Activated CD4-positive, alpha-beta T cell treated with anti-CD3 and anti-CD28 coated beads for 24 hours (primary cell): ENCODE measurements around the gene GRID1.
"Not testable (repeated sequence)": the region's sequence is repeated elsewhere in the genome, so short reads cannot be mapped to it uniquely, and the experiment has no call there.

Source experiments
- DNase-seq, 2 donors: peaks; one replicate each; pipeline ENCODE4 v3.0.0-alpha.2; 2020; ENCODE audit warnings: low read depth in 2 of 2

GRID1 gene

DNA sequence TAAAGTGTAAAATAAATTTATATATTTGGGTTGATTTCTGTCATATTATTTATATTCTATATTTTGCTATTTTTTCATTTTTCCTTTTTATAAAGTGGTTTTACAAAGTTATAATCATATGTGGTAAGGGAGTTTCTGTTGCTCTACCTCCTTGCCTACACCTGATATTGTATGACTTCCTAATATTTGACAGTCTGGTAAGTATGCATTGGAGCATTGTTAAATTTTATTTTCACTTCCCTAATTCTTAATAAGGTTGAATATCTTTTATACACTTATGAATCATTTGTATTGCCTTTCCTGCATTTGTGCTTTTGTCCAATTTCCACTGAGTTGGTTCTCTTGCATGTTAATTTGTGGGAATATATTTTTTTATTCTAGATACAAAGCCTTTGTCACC, 492.4 kb downstream of the GRID1 start:
- no peak for DNase-seq

DNA sequence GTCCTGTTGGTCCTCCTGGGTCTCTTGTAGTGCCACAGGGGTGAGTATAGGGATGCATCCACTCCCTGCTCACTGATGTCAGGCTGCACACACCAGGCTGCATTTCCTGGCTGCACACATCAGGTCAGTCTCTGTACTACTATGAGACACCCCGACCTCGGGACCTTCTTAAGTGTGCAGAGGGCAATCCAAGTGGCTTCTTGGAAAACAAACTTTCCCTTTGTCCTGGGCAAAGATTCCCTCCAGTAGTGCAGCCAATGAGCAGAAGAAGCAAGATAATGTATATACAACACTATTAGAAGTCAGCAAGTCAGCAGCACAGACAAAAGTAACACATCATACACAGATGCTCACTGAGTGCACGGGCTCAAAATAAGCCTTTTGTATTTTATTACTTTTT, 493.5 kb downstream of the GRID1 start:
- DNase-seq, result no peak

DNA sequence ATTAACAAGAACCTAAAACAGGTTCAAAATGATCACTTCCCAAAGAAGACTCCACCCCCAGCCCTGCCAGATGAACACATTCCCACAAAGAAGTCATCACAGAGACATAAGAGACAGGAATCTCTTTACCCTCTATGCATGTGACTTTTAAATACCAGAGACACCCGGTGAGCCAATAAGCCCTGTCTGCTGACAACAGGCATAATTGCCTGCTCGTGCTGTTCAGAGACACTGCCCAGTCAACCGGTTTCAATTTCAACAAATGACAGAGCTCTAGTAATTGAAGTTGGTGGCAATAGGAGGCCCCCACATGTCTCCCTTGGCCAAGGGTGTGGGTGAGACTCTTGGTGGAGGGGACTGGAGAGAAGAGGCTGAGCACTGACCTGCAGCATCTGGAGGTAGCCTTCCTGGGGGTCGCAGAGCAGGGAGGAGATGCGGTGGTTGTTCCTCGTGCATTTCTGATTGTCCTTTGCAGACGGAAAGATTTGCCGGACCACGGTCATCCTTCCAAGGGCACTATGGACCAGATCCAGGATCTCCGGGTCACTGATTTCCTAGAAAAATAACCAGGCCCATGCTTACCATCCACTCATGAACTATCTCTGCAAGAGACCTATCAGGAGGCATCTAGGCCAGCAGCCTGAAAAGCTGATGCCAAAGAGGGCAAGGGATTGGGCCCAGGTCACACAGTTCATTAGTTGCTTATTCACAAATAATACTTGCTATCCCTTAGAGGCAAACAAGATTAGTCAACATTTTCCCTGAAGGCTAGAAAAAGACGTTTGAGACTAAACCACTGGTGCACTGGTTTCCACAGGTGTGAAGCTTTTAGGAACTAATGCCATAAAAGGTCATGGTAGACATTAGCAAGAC, 497.7 kb downstream of the GRID1 start:
- no peak for DNase-seq

- DNase-seq, result no peak
Observed at GRCh38 chr10:85864868-85865526, 501.6 kb downstream of the GRID1 start.

DNA sequence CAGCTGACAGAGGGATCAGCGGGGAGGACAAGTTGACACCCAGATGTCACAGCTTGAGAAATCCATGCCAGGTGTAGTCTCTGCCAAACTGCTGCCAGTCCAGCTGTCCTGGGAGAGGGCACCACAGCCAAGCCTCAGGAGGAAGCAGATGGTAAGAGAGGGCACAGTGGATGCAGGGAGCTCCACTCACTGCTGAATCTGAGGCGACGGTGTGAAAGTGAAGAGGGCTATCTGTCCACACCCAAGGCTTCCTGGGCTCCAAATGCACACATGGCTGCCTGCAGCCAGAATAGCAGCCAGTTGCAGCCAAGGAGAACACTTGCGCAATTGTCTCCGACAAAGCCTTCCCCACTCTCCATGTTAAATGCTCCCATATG, 502.4 kb downstream of the GRID1 start:
- no peak for DNase-seq

DNA sequence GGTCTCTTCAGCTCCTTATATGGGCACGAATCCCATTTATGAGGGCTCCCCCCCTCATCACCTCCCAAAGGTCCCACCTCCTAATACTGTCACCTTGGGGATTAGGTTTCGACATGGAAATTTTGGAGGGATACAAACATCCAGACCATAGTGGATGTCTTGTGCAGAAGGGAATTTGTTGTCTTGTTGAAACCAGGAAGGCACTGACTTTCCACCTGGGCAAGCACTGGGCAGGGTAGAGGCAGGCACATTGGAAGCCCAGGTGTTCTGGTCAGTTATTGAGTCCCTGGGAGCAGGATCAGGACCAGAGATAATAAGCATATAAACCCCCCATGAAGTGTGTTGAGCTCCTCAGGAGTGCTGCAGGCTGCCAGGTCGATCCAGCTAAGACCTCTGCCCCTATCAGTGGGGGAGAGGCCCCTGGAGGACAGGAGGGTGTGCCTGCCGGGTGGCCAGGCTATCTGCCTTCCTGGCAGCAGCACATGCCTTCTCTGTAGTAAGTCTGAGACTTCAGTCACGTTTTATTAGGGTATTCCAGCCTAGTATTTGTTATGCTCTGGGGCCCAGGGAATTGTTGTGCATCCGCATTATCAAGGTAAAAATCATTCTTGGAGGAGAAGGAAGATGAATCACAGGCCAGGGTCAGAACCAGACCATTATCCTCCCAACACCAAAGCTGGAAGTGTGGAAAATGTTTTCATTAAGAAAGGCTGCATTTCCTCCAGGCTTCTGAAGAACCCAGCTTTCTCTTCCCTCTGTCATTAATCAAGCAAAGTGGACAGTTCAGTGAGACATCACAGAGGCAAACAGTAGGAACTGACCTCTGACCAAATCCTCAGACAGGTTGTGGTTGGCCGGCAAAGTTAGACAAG, 503.1 kb downstream of the GRID1 start:
- DNase-seq, result no peak

GRCh38 chr10:85862771-85863170, 503.8 kb downstream of the GRID1 start:
- DNase-seq, result no peak

DNA sequence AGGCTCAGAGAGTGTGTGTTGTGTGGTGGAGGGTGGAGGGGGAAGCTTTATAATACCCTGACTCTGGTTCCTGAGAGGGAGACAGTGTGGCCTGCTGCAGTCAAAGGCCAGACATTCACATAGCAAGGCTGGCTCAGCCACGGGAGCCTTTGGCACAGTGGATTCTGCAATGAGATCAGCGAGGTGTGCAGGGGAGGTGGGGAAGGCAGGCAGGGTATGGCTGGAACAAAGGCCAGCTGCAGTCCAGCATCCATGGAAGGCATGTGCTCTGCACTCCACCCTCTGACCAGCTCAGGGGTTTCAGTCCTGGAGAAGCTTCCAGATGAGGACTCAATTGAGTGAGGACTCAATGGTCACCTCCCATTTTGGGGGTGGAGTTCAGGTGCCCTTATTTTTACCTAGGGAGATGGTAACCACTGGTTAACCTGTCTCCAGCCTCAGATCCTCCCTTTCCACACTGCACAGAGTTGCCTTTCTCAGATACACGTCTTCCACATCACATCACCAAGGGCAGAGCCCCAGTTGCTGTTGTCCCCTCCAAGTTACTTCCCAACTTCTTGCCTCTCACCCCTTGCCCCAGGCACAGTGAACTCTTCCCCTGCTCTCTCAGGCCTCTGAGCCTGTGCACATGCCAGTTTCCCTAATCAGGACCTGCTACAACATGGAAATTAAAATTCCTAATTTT, 504.9 kb downstream of the GRID1 start:
- no peak for DNase-seq

DNA sequence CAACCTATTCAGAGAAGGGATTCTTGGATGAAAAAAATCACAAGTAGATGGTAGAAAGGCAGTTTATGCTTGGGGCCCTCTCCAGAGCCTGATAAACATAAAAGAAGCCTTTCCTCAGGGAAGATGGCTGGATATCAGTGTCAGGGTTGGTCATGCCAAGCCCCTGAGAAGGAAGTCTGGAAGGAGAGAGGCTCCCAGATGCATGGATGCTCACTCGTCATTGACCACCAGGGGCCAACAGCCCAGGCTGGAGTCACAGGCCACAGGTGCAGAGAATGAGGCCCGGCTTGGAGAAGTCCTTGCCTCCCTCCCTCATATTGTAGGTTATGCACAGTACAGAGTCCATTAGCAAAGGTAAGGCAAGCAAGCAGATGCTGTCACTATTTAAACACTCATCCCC, 506.7 kb downstream of the GRID1 start:
- no peak for DNase-seq

GRCh38 chr10:85858776-85859515, 507.6 kb downstream of the GRID1 start:
- DNase-seq, result no peak

- DNase-seq, result no peak
Observed at GRCh38 chr10:85857791-85858190, 508.8 kb downstream of the GRID1 start.

GRCh38 chr10:85857305-85857704, 509.3 kb downstream of the GRID1 start:
- no peak for DNase-seq

GRCh38 chr10:85851934-85852333, 514.7 kb downstream of the GRID1 start:
- no peak for DNase-seq

GRCh38 chr10:85851325-85851724, 515.3 kb downstream of the GRID1 start:
- DNase-seq, result no peak

DNA sequence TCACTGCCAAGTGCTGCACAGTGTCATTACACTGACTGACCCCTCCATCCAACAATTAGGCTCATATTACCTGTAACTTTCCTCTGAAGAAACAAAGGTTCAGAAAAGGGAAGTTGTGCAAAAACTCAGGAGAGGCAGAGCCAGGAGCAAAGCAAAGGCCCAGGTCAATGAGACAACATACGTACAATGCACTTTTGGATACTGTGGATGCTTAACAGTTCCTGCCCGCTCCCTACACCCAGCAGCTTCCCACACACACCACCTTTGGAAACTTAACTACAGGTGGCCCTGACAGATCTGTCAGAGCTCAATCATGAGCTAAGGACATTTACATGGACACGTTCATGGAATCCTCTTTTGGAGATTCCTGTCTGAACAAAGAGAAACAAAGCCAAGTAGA, 515.9 kb downstream of the GRID1 start:
- DNase-seq, result no peak

GRCh38 chr10:85849315-85849714, 517.3 kb downstream of the GRID1 start:
- no peak for DNase-seq

GRCh38 chr10:85848756-85849155, 517.8 kb downstream of the GRID1 start:
- DNase-seq, result no peak

DNA sequence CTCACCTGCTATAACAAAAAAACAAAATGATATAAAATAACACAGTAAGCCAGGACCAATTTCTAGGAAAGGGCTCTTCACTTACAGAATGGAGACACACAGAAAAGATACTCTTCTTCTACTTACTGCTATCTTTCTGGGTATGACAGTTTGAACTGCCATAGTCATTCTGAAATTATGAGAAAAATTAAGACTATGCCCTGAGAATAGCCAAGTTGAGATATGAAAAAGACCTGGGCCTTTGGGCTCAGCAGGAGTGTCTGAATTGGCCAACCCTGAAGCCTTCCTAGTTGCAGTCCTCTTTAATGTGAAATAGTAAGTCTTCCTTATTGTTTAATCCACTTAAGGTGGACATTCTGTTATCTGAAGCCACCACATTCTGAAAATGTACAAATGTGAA, 519.5 kb downstream of the GRID1 start:
- DNase-seq, result no peak

GRCh38 chr10:85838660-85839059, 527.9 kb downstream of the GRID1 start:
- DNase-seq, result not testable (repeated sequence)

GRCh38 chr10:85832988-85833387, 533.6 kb downstream of the GRID1 start:
- no peak for DNase-seq

DNA sequence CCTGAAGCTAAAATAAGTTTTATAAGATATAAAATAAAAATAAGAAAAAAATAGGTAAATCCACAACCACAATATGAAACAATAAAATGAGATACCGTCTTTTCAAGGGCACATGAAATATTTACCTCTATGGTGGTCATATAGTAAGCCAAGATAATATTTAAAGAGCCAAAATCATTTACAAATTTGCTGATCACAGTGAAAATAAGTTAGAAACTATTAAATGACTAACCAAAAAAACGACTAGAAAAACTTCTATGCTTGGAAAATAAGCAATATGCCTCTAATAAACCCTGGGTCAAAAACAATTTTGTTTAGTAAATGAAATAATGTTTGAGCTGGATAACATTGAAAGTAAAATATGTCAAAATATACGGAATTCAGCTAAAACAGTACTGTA, 535.2 kb downstream of the GRID1 start:
- no peak for DNase-seq
